Coronary artery (tissue), 2 donors: ENCODE data around the gene CNTN1.

Source experiments
- DNase-seq: peaks from one replicate; pipeline ENCODE4 v3.0.0-alpha.2; 2017; ENCODE audit warnings: low spot score
- H3K27ac ChIP-seq, 2 donors: fragments of 200-600 bp; sonication (generic); one replicate each; pipeline ENCODE4 v1.5.1; 2016 to 2019
- H3K4me3 ChIP-seq: fragments of 200-600 bp; sonication (generic); 2 replicates; pipeline ENCODE4 v1.5.1; 2016; ENCODE audit warnings: mild to moderate bottlenecking, moderate library complexity
- TF ChIP-seq, protein P1 (sequence below): fragments of 200-600 bp; sonication (generic); IDR thresholded peaks from one replicate; pipeline ENCODE4 v1.5.1; 2019; ENCODE audit warnings: antibody characterized with exemption

The CNTN1 gene

DNA sequence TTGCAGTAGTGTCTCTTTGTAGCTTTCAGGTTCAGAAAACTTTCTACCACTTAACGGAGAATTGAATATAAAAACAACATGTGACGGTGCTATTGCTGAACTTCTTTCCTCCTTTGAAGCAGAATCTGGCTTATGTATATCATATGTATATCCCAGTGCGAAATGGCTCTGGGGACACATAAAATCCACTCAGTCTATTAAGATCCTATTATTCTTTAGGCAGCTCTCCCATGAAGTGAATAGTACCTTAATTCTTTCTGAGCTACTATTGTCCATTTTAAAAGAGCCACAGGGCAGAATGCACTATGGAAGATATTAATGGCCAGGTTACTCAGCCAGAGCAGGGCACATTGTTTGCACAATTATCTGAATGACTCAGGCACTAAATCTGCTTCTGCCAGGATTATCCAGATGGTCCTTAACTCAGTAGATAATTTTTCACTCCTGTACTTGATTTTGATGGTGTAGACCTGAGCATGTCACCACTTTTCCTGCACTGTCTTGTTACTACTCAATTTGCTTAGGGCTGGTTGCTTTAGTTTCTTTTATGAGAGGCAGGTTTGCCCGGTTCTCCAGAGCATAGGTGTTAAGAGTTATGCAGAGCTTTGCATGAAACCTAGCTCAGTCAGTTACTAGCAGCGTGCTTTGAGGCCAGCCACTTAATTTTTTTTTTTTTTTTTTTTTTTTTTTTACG lies 5.5 kb downstream of the CNTN1 start:
- H3K27ac ChIP-seq: no peak overlapping the region
- TF ChIP-seq, protein P1, sequence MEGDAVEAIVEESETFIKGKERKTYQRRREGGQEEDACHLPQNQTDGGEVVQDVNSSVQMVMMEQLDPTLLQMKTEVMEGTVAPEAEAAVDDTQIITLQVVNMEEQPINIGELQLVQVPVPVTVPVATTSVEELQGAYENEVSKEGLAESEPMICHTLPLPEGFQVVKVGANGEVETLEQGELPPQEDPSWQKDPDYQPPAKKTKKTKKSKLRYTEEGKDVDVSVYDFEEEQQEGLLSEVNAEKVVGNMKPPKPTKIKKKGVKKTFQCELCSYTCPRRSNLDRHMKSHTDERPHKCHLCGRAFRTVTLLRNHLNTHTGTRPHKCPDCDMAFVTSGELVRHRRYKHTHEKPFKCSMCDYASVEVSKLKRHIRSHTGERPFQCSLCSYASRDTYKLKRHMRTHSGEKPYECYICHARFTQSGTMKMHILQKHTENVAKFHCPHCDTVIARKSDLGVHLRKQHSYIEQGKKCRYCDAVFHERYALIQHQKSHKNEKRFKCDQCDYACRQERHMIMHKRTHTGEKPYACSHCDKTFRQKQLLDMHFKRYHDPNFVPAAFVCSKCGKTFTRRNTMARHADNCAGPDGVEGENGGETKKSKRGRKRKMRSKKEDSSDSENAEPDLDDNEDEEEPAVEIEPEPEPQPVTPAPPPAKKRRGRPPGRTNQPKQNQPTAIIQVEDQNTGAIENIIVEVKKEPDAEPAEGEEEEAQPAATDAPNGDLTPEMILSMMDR: no peak
- DNase-seq: no peak
- H3K4me3 ChIP-seq: no peak overlapping the region

DNA sequence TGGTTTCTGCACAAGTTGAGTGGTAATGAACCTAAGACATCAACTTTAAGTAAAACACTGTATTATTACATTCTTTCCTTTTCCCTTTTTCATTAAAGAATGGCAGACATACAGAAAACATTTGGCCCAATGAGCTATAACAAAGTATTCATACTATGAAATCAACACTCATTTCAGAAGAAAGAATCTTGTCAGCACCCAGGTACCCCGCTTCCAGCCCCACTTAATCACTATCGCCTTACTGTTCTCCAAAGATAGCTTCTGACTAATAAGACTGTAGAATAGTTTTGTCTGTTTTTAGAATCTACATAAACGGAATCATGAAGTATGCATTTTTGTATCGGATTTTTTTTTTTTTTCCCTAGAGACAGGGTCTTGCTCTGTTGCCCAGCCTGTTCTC lies 9.5 kb downstream of the CNTN1 start:
- DNase-seq: no peak
- no peak overlapping the region for H3K27ac ChIP-seq
- H3K4me3 ChIP-seq: no peak overlapping the region
- TF ChIP-seq, protein P1: no peak

DNA sequence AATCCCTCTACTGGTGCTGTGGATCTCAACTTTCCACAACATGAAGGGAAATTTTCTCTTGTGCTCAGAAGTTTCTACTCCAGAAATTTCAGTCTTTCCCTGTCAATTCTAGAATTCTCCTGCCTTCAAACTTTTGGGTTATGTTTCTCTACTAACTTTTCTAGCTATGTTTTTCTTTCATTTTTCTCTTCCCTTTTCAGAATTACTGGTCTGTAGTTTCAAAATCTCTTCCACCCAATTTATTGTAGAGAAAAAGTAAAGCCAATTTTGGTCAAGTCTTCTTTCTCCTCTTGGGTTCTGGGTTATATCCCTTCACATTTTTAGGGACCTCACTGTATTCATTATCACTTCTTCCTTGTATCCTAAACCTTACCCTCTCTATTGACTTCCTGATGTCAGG lies 18.9 kb downstream of the CNTN1 start:
- no peak for DNase-seq
- Histone ChIP-seq H3K4me3 (no peak overlapping the region), H3K27ac (no peak overlapping the region)
- TF ChIP-seq, protein P1: no peak

DNA sequence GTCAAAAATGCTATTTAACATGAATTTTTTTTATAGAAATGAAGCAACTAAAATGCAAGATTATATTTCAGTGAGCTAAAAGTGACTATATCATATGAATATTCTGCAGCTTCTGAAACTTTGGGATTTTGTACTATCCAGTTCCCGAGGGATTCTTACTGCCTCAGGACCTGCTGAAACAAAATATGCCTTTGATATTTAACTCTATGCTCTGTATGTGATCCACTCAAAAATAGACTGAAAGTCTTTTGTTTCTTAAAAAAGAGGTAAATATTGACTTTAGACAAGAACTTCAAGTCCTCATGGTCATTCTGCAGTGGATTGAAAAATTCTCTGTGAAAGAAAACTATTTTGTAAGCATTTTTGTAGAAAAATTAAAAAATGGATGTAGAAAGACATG lies 22.4 kb downstream of the CNTN1 start:
- Histone ChIP-seq H3K4me3 (no peak overlapping the region), H3K27ac (no peak overlapping the region)
- TF ChIP-seq, protein P1: no peak
- DNase-seq: no peak

DNA sequence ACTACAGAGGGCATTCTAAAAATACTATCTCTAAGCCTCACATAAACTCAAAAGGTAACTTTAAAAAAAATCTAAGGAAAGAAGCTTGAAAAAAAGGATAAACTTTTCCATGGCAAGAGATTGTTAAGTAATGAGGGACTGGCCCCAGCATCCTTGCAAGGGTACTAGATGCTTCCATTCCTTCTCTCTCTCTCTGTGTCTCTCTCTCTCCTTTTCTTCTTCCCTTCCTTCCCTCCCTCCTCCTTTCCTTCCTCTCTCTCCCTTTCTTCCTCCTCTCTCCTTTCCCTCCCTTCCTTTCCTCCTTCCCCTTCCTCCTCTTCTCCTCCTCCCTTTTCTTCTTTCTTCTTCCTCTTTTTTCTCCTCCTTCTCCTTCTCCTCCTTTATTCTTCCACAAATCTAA lies 23.8 kb downstream of the CNTN1 start:
- TF ChIP-seq, protein P1: no peak
- no peak overlapping the region for H3K27ac ChIP-seq
- no peak for DNase-seq
- no peak overlapping the region for H3K4me3 ChIP-seq

DNA sequence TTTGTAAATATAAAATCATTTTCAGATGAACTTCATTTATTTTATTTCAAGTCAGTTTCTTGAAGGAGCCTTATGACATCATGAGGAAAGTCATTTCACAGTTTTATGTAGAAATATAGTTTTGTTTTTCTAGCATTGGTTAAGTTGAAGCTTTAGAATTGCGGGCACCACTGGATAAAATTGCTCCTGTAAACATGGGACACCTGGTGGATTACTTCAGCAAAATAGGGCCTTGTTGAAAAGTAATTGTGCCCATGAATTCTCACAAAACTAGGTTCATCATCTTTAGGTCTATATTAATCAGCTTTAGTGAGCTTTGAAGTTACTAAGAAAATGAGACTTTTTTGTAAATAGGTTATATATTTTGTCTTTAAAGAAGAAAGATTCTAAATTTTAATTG lies 25.3 kb downstream of the CNTN1 start:
- H3K4me3 ChIP-seq: no peak overlapping the region
- TF ChIP-seq, protein P1: no peak

DNA sequence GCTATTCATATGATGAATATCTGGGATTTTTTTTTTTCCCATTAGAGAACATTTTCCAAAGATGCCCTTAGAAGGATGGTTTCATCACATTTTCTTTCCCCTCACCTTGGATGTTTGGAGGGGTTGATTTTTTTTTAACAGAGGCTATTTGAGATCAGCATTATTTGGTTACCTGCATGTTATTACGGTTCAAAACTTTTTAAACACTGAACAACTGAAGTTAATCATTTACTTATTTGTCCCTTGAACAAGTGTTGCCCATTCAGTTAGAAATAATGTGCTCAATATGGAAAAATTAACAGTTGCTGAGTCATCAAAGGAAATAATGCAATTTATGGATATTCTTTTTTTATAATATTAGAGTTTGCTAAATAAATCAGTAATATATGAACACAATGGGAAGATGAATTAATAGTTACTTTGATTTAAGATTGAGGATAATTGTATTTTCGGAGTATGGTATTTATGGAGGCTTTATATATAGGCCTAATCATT lies 26.7 kb downstream of the CNTN1 start:
- TF ChIP-seq, protein P1: no peak
- Histone ChIP-seq H3K27ac (no peak overlapping the region), H3K4me3 (no peak overlapping the region)
- no peak for DNase-seq

More for the DNA sequence above, 25.3 kb downstream of the CNTN1 start:
- DNase-seq: no peak
- H3K27ac ChIP-seq: no peak overlapping the region
